Measurements from ENCODE around the gene TRABD2B. TPM values are rescaled to one million over a fixed set of nuclear protein-coding genes. Genes with fewer than 3 reads are reported as not detected.

The TRABD2B gene
- total RNA-seq, 2 donors from 2014 or later = 1.1 to 2.1 TPM

DNA sequence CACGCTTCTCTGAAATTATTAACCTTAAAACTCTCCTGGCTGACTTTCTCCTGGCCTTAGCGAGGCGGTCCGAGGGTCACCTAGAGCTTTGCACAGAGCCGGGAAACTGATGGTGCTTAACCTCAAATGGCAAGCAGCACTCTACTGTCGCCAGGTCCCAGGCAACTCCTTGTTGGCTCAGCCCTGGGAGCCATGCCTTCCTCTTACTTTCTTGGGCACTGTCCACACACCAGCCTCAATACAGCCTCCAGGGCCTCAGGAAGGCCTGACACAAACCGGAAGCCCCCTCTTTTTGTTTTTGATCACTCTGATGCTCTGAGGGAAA lies 3.8 kb downstream of the TRABD2B start:
- Histone ChIP-seq H3K9me3 (no peaks in the 10 kb centered on the region), H3K27me3 (replicated peaks; ENCODE audit: insufficient read depth) (no peaks in the 10 kb centered on the region), H3K4me3 (no peak overlapping the region), H3K36me3 (no peaks in the 10 kb centered on the region), H3K27ac (no peak overlapping the region), H3K4me1 (replicated peaks) (no peaks in the 10 kb centered on the region)
- WGBS = 85% methylated on average over 7 of the region's 7 CpGs
- TF ChIP-seq, protein P1, sequence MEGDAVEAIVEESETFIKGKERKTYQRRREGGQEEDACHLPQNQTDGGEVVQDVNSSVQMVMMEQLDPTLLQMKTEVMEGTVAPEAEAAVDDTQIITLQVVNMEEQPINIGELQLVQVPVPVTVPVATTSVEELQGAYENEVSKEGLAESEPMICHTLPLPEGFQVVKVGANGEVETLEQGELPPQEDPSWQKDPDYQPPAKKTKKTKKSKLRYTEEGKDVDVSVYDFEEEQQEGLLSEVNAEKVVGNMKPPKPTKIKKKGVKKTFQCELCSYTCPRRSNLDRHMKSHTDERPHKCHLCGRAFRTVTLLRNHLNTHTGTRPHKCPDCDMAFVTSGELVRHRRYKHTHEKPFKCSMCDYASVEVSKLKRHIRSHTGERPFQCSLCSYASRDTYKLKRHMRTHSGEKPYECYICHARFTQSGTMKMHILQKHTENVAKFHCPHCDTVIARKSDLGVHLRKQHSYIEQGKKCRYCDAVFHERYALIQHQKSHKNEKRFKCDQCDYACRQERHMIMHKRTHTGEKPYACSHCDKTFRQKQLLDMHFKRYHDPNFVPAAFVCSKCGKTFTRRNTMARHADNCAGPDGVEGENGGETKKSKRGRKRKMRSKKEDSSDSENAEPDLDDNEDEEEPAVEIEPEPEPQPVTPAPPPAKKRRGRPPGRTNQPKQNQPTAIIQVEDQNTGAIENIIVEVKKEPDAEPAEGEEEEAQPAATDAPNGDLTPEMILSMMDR (IDR thresholded peaks at IDR 0.05) = no peak
- no peak for TF ChIP-seq POLR2A (IDR thresholded peaks at IDR 0.05)
- no peak for TF ChIP-seq POLR2AphosphoS5 (IDR thresholded peaks at IDR 0.05)
- intact Hi-C loops (cut with DNase I) = no loop called here
- DNase-seq (ENCODE audit: low spot score) = no peak

DNA sequence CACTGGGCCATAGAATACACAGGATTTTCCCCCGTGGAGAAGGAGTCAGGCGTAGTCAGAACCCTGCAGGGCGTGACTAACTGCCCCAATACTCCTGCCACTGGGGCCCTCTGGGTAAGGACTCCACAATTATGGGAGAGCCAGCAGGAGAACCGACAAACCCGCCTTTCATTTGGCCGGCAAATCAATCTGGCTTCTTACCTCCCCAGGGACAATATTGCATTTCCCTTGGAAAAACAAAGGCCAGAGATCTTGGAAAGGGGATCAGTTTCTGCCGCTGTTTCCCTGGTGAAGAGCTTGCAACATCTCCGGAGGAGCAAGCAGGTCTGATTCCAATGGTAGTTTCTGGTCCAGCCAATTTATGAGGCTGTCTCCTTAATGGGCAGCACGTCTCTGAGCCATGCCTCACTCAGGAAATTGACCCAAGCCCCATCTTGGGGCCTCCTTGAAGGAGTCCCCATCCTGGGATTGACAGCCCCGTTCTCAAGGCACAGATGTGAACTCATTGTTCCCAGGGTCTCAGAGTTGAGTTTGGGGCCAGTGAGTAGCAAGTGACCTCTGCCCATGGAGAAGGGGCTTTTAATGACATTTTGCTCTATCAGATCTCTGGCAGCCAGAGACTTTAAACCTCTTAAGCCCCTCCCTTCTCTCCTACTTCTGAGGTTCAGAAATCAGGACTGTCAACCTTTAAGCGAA lies 4.3 kb downstream of the TRABD2B start:
- no peaks in the 10 kb centered on the region for H3K36me3 ChIP-seq
- no peaks in the 10 kb centered on the region for H3K9me3 ChIP-seq
- no peaks in the 10 kb centered on the region for H3K4me1 ChIP-seq (replicated peaks)
- no peak for DNase-seq (ENCODE audit: low spot score)
- intact Hi-C loops (cut with DNase I) = no loop called here
- no peaks in the 10 kb centered on the region for H3K27me3 ChIP-seq (replicated peaks; ENCODE audit: insufficient read depth)
- WGBS = 76% methylated on average over 11 of the region's 11 CpGs
- H3K27ac ChIP-seq = no peak overlapping the region
- no peak for TF ChIP-seq POLR2AphosphoS5 (IDR thresholded peaks at IDR 0.05)
- TF ChIP-seq, protein P1 (IDR thresholded peaks at IDR 0.05) = no peak
- TF ChIP-seq POLR2A (IDR thresholded peaks at IDR 0.05) = no peak
- H3K4me3 ChIP-seq = no peak overlapping the region

DNA sequence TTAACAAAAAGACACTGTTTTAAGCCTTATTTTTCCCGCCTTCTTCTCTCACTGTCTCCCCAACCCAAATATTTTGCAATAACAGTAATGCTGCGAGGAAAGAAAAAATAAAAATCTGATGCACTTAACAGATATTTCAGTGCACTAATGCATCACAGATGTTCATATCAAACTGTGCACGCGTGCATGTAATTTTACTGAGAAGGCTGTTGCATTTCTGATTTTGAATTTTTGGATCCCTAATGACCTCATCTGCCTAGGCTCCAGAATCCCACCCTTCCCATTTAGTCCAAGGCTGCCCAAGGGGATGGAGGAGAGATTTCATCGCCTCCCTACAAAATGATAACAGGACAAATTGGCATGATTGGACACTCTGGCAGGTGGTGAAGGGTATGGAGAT lies 5.5 kb downstream of the TRABD2B start:
- no peak overlapping the region for H3K4me3 ChIP-seq
- H3K4me1 ChIP-seq (replicated peaks) = no peaks in the 10 kb centered on the region
- no peaks in the 10 kb centered on the region for H3K36me3 ChIP-seq
- DNase-seq (ENCODE audit: low spot score) = no peak
- H3K27ac ChIP-seq = no peak overlapping the region
- TF ChIP-seq POLR2A (IDR thresholded peaks at IDR 0.05) = no peak
- no peak for TF ChIP-seq POLR2AphosphoS5 (IDR thresholded peaks at IDR 0.05)
- TF ChIP-seq, protein P1 (IDR thresholded peaks at IDR 0.05) = no peak
- no peaks in the 10 kb centered on the region for H3K27me3 ChIP-seq (replicated peaks; ENCODE audit: insufficient read depth)
- H3K9me3 ChIP-seq = no peaks in the 10 kb centered on the region
- intact Hi-C loops (cut with DNase I) = no loop called here
- 91% methylated on average over 5 of the region's 5 CpGs for WGBS

DNA sequence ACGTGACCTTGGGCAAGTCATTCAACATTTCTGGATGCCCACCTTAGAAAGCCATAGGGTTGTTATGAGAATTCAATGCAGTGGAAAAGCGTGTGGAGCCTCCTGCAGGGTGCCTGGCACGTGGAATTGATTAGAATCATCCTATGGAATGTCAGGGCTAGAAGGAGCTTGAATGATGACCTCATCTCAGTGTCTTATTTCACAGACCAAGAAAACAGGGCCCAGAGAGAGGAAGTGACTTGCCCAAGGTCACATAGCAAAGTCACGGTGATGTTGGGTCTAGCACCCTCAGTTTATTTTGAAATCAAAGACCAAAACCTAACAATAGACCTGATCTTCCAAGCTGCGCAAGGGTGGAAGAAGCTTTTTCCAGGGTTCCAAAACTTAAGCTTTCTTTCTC lies 6.0 kb downstream of the TRABD2B start:
- intact Hi-C loops (cut with DNase I) = no loop called here
- TF ChIP-seq POLR2A (IDR thresholded peaks at IDR 0.05) = no peak
- TF ChIP-seq, protein P1 (IDR thresholded peaks at IDR 0.05) = no peak
- TF ChIP-seq POLR2AphosphoS5 (IDR thresholded peaks at IDR 0.05) = no peak
- Histone ChIP-seq H3K4me1 (replicated peaks) (no peaks in the 10 kb centered on the region), H3K27ac (no peak overlapping the region), H3K36me3 (no peaks in the 10 kb centered on the region), H3K4me3 (no peak overlapping the region), H3K9me3 (no peaks in the 10 kb centered on the region), H3K27me3 (replicated peaks; ENCODE audit: insufficient read depth) (no peaks in the 10 kb centered on the region)
- WGBS = 84% methylated on average over 5 of the region's 5 CpGs
- no peak for DNase-seq (ENCODE audit: low spot score)

DNA sequence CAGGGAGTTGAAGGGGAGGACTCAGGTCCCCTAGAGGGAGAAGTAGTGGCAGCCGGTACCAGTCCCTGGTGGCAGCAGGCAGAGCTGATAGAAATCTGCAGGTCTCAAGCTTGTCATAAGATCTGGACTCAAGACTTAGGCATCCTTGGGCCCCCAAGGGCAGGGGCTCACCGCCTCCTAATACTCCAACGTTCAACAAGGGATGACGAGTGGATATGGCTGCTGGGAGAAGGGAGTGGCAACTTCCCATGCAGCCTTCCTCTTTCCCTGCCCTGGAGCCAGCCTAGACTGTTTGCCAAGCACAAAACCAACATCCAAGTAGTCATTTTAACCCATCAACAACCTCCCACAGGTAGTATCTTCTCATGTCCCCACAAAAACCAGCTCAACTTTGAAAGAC lies 6.9 kb downstream of the TRABD2B start:
- no peaks in the 10 kb centered on the region for H3K36me3 ChIP-seq
- no peaks in the 10 kb centered on the region for H3K4me1 ChIP-seq (replicated peaks)
- TF ChIP-seq, protein P1 (IDR thresholded peaks at IDR 0.05) = no peak
- TF ChIP-seq POLR2AphosphoS5 (IDR thresholded peaks at IDR 0.05) (no peak), POLR2A (IDR thresholded peaks at IDR 0.05) (no peak)
- 92% methylated on average over 4 of the region's 4 CpGs for WGBS
- H3K4me3 ChIP-seq = no peak overlapping the region
- no peaks in the 10 kb centered on the region for H3K27me3 ChIP-seq (replicated peaks; ENCODE audit: insufficient read depth)
- no peak overlapping the region for H3K27ac ChIP-seq
- intact Hi-C loops (cut with DNase I) = no loop called here
- H3K9me3 ChIP-seq = no peaks in the 10 kb centered on the region
- no peak for DNase-seq (ENCODE audit: low spot score)

All from prostate gland (tissue), 2 donors.